ES-I3 (cell line): ENCODE measurements around the gene ANKFY1.
A peak's percentile ranks its signal among the peaks of the same experiment; 100 is the strongest.

ENCODE experiments used
- H3K36me3 ChIP-seq: 2 replicates; pipeline ENCODE4 v1.6.1; 2013; ENCODE audit warnings: mild to moderate bottlenecking, low read length, control low read depth, moderate library complexity; ENCODE audit not compliant: insufficient read depth
- H3K4me1 ChIP-seq: 2 replicates; pipeline ENCODE4 v1.6.1; 2013; ENCODE audit warnings: mild to moderate bottlenecking, control low read depth, low read length; ENCODE audit not compliant: insufficient read depth
- H3K9ac ChIP-seq: 2 replicates; pipeline ENCODE4 v1.6.1; 2013; ENCODE audit warnings: low read depth, mild to moderate bottlenecking, low read length, moderate library complexity
- H3K9me3 ChIP-seq: 2 replicates; pipeline ENCODE4 v1.6.1; 2013; ENCODE audit warnings: mild to moderate bottlenecking, low read length, moderate library complexity; ENCODE audit not compliant: control insufficient read depth, insufficient read depth

ANKFY1 gene, protein sequence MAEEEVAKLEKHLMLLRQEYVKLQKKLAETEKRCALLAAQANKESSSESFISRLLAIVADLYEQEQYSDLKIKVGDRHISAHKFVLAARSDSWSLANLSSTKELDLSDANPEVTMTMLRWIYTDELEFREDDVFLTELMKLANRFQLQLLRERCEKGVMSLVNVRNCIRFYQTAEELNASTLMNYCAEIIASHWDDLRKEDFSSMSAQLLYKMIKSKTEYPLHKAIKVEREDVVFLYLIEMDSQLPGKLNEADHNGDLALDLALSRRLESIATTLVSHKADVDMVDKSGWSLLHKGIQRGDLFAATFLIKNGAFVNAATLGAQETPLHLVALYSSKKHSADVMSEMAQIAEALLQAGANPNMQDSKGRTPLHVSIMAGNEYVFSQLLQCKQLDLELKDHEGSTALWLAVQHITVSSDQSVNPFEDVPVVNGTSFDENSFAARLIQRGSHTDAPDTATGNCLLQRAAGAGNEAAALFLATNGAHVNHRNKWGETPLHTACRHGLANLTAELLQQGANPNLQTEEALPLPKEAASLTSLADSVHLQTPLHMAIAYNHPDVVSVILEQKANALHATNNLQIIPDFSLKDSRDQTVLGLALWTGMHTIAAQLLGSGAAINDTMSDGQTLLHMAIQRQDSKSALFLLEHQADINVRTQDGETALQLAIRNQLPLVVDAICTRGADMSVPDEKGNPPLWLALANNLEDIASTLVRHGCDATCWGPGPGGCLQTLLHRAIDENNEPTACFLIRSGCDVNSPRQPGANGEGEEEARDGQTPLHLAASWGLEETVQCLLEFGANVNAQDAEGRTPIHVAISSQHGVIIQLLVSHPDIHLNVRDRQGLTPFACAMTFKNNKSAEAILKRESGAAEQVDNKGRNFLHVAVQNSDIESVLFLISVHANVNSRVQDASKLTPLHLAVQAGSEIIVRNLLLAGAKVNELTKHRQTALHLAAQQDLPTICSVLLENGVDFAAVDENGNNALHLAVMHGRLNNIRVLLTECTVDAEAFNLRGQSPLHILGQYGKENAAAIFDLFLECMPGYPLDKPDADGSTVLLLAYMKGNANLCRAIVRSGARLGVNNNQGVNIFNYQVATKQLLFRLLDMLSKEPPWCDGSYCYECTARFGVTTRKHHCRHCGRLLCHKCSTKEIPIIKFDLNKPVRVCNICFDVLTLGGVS

DNA sequence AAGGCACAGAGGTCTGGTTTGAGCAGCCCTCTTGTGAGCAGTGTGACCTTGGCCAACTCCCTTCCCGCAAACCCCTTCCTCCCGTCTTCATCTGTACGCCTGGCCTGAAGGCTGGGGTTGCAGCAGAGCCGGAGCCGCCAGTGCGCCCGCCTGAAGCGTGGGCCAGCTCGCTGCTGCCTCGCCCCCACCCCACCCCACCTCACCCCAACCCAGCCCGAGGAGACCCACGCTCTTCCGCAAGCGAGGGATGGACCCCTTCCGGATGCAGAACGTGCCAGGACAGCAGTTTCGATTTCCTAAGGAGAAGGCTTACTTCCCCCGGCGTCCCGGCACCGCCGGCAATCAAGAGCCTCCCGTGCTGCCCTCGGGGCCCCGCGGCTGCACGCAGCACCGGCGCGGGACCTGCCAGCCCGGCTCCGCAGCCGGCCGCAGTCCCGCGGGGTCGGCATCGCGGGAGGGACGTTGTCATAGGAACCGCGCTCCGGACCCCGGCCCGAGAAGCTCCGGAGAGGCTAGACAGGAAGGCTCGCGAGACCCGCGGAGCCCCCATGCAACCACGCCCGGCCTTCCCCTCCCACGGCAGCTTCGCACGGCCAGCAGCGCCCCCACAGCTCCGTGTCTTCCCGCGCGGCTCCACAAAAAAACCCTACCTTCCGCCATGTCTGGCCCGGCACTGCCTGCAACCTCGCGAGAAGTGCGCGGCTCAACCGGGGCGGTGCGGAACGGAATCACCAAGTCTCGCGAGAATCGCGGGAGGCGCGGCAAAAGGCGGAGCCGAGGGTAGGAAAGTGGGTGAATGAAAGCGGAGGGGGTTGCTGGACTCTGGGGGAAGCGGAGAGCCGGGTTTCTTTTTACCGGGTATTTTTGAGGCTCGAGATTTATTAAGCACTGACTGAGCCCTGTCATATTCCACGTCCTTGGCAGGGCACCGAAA, at the start of gene ANKFY1:
ANKFY1 (minus strand) TSS at position 698 of the 934 bp plus-strand sequence; CDS start at position 660, 38 bp downstream.
- H3K9me3 ChIP-seq, result no peaks in the 10 kb centered on the region
- peak within 1 kb of the TSS; percentile 56 for H3K9ac ChIP-seq
- H3K36me3 ChIP-seq, result no peaks in the 10 kb centered on the region; the same call in 1 of the 2 replicates
- H3K4me1 ChIP-seq, result no peaks in the 10 kb centered on the region

DNA sequence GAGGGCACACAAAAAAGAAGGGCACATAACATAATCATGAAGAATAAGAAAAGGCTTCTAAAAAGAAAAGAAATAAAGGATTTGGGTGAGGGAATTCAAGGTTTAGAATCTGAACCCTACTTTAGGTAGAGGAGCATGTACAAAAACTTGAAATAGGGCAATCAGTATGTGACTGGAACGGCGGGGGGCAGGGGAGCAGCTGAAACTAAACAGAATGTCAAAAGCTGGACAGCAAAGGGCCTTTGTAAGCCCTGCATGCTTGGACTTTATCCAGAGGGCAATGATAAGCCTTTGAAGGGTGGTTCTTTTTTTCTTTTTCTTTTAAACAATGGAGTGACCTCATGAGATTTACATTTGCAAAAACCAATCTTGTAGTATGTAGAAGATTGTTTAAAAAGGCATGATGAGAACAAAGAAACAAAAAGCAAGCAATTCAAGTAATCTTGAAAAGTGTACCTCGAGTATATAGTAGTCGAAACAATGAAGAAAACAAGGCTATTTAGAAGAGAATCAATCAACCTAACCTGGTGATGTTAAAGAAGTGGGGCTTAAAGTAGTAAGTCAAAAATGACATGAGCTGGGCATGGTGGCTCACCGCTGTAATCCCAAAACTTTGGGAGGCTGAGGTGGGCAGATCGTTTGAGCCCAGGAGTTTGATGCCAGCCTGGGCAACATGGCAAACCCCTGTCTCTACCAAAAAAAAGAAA, 46.7 kb upstream of the ANKFY1 start:
- H3K36me3 ChIP-seq, result no peaks in the 10 kb centered on the region; the same call in 1 of the 2 replicates
- peaks cover 19% of the 10 kb centered on the region for H3K4me1 ChIP-seq
- no peak overlapping the region for H3K9ac ChIP-seq
- H3K9me3 ChIP-seq, result peaks cover 7% of the 10 kb centered on the region

DNA sequence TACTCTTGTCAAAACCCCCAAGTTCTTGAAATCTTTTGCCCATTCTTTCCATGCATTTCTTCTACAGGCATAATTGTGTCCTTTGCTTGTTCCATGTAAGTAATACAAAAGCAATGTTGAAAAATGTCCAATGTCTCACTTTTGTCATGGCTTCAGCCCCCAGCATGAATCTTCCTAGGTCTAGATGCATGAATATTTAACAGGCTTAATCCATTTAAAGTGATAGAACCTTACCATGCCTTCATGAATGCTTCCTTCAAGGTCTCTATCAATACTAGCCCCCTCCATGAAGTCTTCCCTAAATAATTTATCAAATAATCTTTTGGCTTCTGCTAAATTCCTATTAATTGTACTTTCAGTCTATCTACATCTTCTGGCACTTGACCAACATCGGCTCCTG, 46.1 kb upstream of the ANKFY1 start:
- peaks cover 19% of the 10 kb centered on the region for H3K4me1 ChIP-seq
- H3K9ac ChIP-seq, result no peak overlapping the region
- H3K36me3 ChIP-seq, result no peaks in the 10 kb centered on the region; the same call in none of the 2 replicates

DNA sequence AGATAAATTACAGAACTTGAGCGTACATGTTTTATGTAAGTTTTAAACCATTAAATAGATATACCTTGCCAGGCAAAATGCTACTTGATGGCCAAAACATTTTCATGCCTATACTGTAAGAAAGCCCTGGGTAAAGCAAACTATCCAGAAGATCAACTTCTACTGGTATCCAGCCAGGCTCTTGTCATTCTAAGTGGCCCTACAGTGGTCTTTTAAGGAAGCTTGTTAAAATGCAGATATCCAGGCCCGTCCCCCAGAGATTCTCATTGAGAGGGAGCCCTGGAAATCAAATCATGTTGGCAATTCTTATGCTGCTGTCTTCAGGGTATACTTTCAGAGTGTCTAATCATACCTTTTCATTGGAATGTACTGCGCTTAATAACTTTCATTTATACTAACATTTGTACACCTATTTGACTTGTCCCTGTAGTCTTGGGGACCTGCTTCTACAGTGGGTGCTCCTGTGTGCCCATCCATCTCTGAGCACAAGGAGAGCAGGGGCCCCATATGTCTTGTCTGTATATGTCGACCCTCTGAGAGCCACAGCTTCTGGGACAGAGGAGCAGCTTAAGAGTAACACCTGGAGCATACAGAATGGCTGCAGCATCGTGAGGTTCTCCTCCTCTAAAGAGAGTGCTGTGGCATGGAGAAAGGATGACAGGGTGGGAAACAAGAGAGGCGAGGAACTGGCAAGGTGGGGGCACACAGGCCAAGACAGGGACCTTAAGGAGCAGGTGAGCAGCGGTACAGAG, 43.6 kb upstream of the ANKFY1 start:
- Histone ChIP-seq H3K4me1 (peaks cover 14% of the 10 kb centered on the region), H3K36me3 (peaks cover 6% of the 10 kb centered on the region), H3K9me3 (peaks cover 7% of the 10 kb centered on the region), H3K9ac (no peak overlapping the region)

More for the DNA sequence above, 46.1 kb upstream of the ANKFY1 start:
- peaks cover 7% of the 10 kb centered on the region for H3K9me3 ChIP-seq

DNA sequence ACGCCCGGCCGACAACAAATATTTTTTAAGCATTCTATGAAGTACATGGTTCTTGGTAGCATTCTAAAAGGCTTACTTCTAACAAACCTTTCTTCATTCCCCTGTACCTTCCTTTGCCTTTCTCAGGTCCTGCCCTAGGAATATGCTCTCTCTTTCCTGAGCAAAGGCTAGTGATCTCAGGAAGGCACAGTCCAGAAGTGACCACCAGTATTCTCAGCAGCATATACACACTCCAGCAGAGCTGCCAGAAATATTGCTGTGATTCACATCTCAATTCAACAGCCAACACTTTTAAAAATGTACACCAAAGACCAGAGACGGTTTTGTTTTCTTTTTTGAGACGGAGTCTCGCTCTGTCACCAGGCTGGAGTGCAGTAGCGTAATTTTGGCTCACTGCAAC, 41.4 kb upstream of the ANKFY1 start:
- Histone ChIP-seq H3K36me3 (peaks cover 19% of the 10 kb centered on the region), H3K4me1 (peaks cover 14% of the 10 kb centered on the region), H3K9me3 (peaks cover 7% of the 10 kb centered on the region), H3K9ac (no peak overlapping the region)

DNA sequence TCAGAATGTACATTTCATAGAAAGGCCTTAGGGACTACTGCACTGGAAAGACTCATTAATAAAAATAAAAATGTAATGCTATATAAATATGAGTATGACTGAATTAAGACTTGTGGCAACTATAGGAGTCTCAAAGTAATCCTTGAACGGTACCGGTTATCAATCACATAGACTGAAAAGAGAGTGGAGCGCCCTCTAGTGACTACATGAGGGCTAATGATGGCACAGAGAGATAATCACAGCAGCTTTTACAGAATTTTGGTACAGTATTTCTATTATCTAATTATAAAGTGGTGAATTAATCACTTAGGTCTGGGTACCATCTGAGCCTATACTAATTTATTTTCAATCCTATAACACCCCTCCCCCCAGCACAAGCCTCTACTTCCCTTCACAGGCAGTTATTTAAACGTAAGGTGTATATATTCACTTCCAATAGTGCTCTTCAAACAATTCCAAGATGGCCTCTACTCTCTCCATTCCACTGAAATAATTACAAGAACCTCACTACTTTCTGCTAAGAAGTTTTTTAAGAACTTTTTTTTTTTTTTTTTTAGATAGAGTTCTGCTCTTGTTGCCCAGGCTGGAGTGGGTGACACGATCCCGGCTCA, 40.7 kb upstream of the ANKFY1 start:
- Histone ChIP-seq H3K36me3 (peaks cover 19% of the 10 kb centered on the region), H3K9ac (no peak overlapping the region), H3K9me3 (peaks cover 2% of the 10 kb centered on the region; the same call in 1 of the 2 replicates), H3K4me1 (peaks cover 14% of the 10 kb centered on the region)

DNA sequence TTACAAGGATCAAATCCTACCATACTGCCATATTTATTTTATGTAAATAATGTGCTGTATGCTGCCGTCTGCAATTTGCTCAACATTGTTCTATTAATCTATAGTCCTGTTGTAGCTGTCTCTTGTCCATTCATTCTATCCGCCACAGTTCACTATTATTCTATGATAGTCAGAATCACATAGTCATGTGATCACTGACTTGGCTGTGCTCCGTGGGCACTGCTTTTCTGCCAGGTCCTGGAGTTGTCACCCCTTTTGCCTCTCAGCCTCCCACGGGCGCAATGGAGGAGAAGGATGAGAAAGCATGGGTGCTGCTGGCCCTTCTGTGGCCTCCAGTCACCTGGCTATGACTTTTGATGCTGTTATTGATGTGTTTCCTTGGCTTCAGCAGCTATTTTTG, 37.3 kb upstream of the ANKFY1 start:
- Histone ChIP-seq H3K36me3 (peaks cover 19% of the 10 kb centered on the region), H3K4me1 (peaks cover 4% of the 10 kb centered on the region; the same call in 1 of the 2 replicates), H3K9ac (no peak overlapping the region)

DNA sequence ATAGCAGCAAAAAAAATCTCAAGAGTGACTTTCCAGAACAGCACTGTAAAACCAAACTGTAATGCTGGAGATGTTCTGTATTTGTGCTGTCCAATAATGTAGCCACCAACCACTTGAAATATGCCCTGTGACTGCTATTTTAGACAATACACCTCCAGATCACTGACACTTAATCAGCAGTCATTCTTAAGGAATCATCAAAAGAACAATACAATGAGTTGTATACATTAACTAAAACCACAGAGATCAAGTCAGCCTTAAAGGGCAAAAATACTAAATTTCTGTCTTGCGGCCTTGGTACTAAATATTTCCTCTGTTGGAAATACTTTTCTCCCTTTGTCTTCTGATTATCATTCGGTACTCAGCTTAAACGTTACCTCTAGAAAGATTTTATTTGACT, 33.6 kb upstream of the ANKFY1 start:
- H3K36me3 ChIP-seq, result peaks cover 15% of the 10 kb centered on the region
- no peaks in the 10 kb centered on the region for H3K4me1 ChIP-seq
- H3K9ac ChIP-seq, result no peak overlapping the region
- H3K9me3 ChIP-seq, result no peaks in the 10 kb centered on the region

More for the DNA sequence above, 37.3 kb upstream of the ANKFY1 start:
- no peaks in the 10 kb centered on the region for H3K9me3 ChIP-seq

DNA sequence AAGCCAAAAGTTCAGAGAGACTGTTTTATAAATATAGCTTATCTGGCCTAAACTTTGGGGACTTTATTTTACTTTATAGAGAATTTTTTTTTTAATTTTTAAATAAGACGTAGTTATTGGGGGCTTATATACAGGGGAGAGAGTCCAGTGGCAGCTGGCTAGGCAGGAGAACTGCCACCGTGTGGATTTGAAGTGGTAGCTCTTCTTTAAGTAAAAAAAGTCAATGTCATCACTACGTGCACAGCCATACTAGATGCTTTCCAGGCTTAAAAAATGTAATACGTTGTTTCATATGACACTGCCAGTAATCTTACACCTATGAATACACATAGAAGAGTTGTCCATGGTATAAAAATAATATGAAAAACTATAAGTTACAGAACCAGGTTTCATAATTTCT, 31.9 kb upstream of the ANKFY1 start:
- Histone ChIP-seq H3K36me3 (peaks cover 2% of the 10 kb centered on the region; the same call in 1 of the 2 replicates), H3K4me1 (no peaks in the 10 kb centered on the region), H3K9me3 (no peaks in the 10 kb centered on the region), H3K9ac (no peak overlapping the region)

DNA sequence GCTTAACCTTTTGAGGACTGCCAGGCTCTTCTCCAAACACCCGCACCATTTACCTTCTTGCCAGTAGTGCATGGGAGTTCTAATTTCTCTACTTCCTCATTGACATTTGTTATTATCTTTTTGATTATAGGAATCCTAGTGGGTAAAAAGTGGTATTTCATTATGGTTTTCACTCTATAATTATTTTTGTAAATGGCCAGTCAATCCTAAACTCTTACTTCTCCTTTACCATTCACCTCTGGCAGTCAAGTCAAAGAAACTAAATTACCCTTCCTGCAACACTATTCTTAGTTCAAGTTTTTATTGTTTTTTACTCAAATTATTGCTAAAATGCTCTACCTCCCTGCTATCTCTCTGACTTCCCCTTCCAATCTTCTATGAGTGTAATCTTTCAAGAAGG, 29.8 kb upstream of the ANKFY1 start:
- H3K9me3 ChIP-seq, result no peaks in the 10 kb centered on the region
- H3K9ac ChIP-seq, result no peak overlapping the region
- H3K4me1 ChIP-seq, result no peaks in the 10 kb centered on the region
- H3K36me3 ChIP-seq, result peaks cover 2% of the 10 kb centered on the region; the same call in 1 of the 2 replicates

DNA sequence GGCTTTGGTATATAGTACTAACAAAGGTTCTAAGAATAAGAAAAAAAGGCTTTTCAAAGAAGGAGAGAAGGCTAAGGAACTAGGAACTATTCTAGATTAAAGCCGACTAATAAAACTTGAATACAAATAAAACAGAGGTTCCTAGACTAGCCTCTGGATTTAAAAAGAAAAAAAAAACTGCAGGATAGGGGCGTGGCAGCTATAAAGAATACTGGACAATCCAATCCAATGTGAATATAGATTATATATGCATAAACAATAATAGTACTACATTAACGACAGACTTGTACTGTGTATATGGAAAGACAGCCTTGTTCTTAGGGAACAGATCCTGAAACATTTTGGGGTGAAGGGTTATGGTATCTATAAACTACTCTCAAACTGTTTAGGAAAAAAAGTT, 23.9 kb upstream of the ANKFY1 start:
- no peaks in the 10 kb centered on the region for H3K4me1 ChIP-seq
- no peak overlapping the region for H3K9ac ChIP-seq
- H3K36me3 ChIP-seq, result peaks cover 2% of the 10 kb centered on the region; the same call in 1 of the 2 replicates
- H3K9me3 ChIP-seq, result no peaks in the 10 kb centered on the region

DNA sequence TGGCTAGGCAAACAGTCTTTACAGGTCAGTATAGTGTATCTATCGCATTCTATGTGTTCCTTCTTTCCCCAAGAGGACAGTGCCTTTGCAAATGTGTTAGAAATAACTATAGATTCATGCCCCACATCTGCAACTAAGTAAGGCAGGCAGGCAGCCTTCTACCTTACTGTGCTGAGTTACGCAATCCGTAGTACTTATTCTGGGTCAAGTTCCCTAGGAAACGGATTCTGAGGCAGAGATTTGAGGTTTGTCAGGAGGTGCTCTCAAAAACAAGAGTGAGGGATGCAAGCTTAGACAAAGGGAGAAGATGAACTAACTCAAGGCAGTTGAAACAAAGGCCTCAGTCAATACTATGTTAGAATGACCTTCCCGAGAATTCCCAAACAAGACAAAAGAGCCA, 12.7 kb upstream of the ANKFY1 start:
- H3K9me3 ChIP-seq, result no peaks in the 10 kb centered on the region
- H3K4me1 ChIP-seq, result no peaks in the 10 kb centered on the region
- no peak overlapping the region for H3K9ac ChIP-seq
- H3K36me3 ChIP-seq, result peaks cover 2% of the 10 kb centered on the region
